ENCODE data around the gene CCDC121.

DNA sequence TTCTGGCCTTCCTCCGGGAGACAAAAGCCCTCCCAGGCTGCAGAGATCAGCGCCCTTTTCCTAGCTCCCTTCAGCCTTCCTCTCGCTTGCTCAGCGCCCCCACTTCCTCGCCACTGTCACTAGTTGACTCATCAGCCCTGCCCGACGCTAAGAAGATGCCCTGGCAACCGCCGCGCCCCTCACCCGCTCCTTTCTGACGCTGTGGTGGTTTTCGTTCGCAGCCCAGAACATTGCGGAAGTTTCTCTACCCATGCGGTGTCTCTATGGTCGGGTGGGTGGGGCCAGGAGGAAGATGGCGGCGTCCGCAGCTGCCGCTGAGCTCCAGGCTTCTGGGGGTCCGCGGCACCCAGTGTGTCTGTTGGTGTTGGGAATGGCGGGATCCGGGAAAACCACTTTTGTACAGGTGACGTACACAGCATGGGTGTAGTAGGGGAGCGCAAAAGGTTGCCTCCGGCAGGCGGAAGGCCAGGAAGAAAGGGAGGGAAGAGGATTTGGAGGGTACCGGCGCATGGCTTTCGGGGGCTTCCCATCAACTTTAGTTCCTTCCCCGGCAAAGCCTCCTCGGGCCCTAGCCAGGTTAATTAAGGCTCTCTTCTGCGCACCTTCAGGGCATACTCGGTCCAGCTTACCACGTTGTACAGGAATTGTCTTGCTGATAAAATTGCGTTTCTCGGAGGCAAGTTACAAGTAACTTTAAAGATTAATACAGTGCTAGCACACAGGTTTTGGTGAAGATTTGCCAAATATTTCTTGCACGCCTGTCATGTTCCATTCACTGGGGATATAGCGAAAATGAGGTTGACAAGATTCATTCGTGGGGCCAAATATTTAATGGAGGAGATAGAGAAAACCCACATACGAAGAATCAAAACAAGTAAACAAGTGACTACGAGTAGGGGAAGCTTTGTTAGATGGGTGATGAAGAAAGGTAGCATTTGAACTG lies at the start of gene CCDC121, which contains the start of gene GPN1:
- TF ChIP-seq, protein P1, sequence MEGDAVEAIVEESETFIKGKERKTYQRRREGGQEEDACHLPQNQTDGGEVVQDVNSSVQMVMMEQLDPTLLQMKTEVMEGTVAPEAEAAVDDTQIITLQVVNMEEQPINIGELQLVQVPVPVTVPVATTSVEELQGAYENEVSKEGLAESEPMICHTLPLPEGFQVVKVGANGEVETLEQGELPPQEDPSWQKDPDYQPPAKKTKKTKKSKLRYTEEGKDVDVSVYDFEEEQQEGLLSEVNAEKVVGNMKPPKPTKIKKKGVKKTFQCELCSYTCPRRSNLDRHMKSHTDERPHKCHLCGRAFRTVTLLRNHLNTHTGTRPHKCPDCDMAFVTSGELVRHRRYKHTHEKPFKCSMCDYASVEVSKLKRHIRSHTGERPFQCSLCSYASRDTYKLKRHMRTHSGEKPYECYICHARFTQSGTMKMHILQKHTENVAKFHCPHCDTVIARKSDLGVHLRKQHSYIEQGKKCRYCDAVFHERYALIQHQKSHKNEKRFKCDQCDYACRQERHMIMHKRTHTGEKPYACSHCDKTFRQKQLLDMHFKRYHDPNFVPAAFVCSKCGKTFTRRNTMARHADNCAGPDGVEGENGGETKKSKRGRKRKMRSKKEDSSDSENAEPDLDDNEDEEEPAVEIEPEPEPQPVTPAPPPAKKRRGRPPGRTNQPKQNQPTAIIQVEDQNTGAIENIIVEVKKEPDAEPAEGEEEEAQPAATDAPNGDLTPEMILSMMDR (IDR thresholded peaks at IDR 0.05; ENCODE audit: insufficient read depth, low read depth, low read length): no peak
- TF ChIP-seq EZH2 (IDR thresholded peaks at IDR 0.05; ENCODE audit: insufficient read depth, low read length): no peak

Data from astrocyte (in vitro differentiated cells and primary cell).